Measurements from ENCODE around the gene STUM. TPM values are rescaled to one million over a fixed set of nuclear protein-coding genes. Genes with fewer than 3 reads are reported as not detected.
"Not testable (repeated sequence)": the region's sequence is repeated elsewhere in the genome, so short reads cannot be mapped to it uniquely, and the experiment has no call there.

Gene STUM
- total RNA-seq, 2 donors from 2014 or later, result not detected

DNA sequence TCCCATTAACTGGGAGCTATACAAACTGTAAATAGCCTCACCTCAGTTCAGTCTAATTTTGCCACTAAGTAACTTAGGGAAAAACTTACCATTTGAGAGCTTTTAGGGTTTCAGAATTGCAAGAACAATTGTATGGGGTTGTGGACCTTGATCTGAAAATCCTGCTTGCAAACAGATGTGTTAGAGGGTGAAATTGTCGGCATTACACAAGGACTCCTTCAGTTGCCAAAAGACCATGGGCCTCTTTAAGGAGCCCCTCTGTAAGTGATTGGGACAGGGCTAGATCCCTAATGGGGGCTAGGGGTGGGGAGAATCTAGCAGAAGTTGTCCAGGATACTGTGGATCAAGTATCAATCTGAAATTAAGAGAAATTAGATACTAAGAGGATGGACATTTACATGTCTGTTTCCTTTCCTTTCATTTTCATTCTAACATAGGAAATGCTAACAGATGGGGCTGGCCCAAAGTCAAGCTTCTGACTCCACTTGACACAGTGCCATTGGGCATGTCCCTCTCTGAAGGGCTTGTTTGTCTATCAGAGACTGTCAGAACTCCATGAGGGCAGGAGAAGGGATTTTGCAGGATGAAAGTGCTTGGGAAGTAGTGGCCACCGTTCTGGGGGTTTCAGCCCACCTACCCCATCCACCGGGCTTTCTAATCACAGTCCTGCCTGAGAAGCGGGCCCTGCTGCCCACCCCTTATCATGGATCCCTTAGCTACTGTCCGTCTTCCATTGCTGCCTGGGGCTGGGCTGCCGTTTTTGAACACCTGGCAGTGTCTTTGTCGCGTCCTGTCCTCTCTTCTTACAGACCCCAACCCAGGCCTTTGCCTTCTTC lies 54.7 kb downstream of the STUM start:
- no peaks in the 10 kb centered on the region for H3K36me3 Mint-ChIP-seq
- H3K27ac Mint-ChIP-seq, result no peak overlapping the region
- H3K9me3 Mint-ChIP-seq, result no peaks in the 10 kb centered on the region
- DNase-seq (ENCODE audit: low spot score in 2 of 2) (no peak), ATAC-seq (no peak)

DNA sequence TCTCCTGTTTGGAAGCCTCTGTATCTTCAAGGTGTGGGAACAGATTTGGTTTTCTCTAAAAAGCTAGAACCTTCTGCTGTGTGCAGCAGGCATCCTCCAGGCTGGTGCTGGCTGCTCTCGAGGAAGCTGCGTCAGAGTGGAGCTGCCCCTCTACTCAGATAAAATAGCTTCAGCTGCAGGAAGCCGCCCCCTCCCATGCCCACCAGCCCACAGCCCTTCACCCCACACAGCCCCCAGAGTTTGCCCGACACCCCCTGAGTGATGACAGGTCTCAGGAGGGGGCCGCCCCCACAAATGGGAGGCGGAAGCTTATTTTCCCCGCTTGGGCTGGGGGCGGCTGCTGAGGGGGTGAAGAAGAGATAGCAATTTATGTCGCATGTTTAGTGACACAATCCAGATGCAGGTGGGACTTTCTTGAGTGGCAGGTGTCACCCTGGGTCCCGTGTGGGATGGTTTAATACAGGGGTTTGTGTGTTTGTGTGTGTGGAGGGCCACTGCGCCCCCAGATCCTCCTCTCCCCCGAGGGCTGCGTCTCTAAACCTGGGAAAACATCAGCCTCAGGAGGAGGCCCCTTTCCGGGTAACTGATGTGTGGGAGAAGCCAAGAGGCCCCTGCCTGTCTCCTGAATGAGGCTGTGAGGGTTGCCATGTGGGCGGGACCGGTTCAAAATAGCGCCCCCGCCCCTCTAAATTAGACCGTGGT lies 55.4 kb downstream of the STUM start:
- H3K9me3 Mint-ChIP-seq, result no peaks in the 10 kb centered on the region
- ATAC-seq (no peak), DNase-seq (ENCODE audit: low spot score in 2 of 2) (no peak)
- H3K27ac Mint-ChIP-seq, result no peak overlapping the region
- H3K36me3 Mint-ChIP-seq, result no peaks in the 10 kb centered on the region

DNA sequence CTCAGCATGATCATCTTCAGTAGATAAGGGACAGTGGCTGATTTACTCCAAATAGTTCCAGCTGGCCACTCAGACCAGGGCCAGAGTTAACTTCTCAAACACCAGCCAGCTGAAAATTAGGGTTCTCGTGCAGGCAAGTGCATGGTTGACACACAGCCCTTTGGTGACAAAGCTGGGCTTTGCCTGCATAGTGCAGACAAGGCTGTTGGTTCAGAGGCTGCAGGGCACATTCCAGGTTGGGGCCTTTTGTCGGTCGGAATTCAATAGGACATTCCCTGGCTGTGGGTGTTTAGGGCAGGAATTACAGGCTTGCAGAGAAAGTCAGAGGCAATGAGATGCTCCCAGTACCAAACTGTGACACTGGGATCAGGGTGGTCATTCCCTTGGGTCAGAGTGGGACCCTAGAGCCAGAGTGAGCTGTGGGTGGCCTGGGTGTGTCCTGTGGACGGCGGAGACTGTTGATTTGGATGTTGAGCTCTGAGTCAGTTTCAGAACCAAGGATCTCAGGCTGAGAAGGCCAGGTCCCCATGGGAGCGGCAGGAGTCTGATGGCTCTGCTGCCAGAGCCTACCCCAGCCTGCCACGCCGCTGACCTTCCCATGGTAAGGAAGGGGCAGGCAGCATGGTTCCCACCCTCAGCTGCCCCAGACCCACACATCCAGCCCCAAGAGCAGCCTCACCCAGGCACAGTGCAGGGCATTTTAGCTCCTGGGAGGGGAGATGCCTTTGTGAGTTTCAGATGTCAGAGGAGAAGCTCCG lies 56.2 kb downstream of the STUM start:
- ATAC-seq (no peak), DNase-seq (ENCODE audit: low spot score in 2 of 2) (no peak)
- H3K9me3 Mint-ChIP-seq, result no peaks in the 10 kb centered on the region
- H3K27ac Mint-ChIP-seq, result no peak overlapping the region
- H3K36me3 Mint-ChIP-seq, result no peaks in the 10 kb centered on the region

GRCh38 chr1:226605318-226605950 lies 56.9 kb downstream of the STUM start:
- no peak for ATAC-seq
- Mint-ChIP-seq H3K27ac (no peak overlapping the region), H3K36me3 (no peaks in the 10 kb centered on the region), H3K9me3 (no peaks in the 10 kb centered on the region)
- DNase-seq (ENCODE audit: low spot score in 2 of 2), result no peak

DNA sequence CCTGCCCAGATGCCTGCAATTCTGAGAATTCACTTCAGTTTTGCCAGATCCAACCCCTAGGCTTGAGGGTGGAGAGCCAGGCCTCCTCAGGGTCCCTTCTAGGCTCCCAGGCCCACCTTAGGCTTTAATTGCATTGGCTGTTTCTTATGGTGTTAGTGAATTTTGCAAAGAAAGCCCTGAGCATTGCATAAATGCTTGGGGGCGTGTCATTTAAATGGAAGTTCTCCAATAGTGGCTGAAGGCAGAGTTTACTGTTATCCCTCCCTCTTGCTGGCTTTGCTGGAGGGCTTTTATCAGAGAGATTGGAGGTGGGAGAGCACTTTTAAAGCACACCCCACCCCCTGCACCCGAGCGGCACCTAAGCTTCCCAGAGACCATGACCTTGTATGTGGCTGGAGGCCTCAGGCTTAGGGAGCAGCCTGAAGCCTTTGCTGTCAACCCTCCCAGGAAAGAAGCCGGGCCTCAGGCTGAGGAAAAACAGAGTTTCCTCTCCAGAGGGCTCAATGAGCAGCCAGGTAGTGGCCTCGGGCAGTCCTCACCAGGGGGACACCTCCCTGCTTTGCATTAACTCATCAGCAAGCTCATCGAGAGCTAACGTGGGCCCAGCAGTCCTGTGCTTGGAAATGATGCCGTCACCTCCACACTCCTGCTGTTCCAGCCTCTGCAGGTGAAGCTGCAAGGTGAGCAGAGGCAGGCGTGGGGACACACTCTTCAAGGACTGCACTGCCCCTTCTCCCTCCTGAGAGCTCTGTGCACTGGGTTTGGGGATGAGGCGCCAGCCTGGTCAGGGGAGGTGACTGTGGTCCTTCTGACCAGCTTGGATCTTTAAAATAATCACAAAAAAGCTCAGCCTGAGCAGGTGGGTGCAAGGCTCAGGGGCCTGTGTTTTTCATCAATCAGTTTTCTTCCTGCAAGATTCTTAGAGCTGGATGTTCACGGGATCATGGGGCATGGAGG lies 58.0 kb downstream of the STUM start:
- Mint-ChIP-seq H3K9me3 (no peaks in the 10 kb centered on the region), H3K27ac (no peak overlapping the region), H3K36me3 (no peaks in the 10 kb centered on the region)
- DNase-seq (ENCODE audit: low spot score in 2 of 2) (no peak), ATAC-seq (no peak)

- no peak for ATAC-seq
Measured at GRCh38 chr1:226607268-226607660, 58.7 kb downstream of the STUM start.

GRCh38 chr1:226607821-226608220 lies 59.3 kb downstream of the STUM start:
- DNase-seq (ENCODE audit: low spot score in 2 of 2), result no peak
- no peaks in the 10 kb centered on the region for H3K36me3 Mint-ChIP-seq
- ATAC-seq, result no peak
- no peak overlapping the region for H3K27ac Mint-ChIP-seq
- no peaks in the 10 kb centered on the region for H3K9me3 Mint-ChIP-seq

More at GRCh38 chr1:226607268-226607660, 58.7 kb downstream of the STUM start:
- Mint-ChIP-seq H3K36me3 (no peaks in the 10 kb centered on the region), H3K9me3 (no peaks in the 10 kb centered on the region), H3K27ac (no peak overlapping the region)
- DNase-seq (ENCODE audit: low spot score in 2 of 2), result no peak

DNA sequence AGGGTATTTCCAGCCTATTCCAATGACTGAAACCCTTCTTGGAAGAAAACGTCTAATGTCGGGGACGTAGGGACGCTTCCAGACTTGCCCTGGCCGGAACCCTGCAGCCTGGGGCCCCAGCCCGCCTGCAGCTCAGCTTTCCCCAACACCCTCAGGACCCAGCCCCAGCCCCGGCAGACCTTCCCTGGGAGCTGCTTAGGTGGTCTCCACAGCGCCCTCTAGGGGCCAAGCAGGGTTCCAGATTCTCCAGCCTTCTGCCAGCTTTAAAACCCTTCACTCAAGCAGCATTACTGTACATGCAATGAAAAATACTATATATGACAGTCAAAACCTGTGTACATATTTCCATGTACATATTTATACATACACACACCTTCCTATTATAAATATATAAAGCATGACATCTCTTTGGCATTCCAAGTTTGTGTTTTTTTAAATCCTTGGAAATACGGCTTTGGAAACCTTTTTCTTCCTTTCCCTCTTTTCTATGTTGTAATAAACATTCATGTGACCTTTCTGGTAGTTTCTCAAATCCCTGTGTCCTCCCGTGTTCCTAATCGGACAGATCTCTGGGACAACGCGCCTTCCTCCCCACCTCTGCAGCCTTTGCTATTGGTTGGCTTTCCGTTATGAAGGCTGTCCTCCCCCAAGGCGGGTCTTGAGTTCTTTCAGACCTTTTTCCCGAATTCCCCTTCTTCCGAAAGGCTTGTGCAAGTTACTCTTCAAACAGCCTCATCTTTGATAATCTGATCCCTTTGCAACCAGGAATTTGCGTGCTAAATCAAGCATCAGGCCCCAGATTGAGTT lies 60.3 kb downstream of the STUM start:
- no peaks in the 10 kb centered on the region for H3K9me3 Mint-ChIP-seq
- DNase-seq (ENCODE audit: low spot score in 2 of 2), result peak in 1 of 2 donors; percentile 73
- peak; percentile 79 to 82 for ATAC-seq
- H3K27ac Mint-ChIP-seq, result no peak overlapping the region
- H3K36me3 Mint-ChIP-seq, result no peaks in the 10 kb centered on the region

DNA sequence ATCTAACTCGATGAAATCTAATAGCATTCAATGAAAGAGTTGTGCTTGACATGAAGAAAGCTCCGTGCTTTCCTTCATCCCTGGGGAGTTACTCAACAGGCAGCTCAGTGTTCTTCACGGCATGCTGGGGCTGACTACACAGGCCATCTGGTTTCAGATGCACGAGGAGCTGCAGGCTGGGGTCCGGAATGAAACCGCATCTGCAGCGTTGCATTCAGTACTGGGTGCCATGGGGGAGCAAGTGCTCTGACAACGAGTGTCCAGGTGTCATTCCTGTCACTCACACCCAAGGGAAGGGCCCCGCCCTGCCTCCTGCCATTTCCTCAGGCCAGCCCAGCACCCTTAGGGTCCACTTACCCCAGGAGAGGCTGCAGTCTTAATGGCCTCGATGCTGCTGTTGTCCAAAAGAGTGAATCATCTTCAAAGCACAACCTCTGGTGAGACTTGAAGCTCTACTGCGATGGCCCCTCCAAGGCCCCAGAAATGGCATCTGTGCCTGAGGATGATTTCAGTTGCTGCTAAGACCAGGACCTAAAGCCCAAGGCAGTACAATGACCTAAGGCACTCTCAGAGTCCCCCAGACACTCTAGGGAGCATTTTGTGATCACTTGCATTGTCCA lies 61.4 kb downstream of the STUM start:
- H3K9me3 Mint-ChIP-seq, result no peaks in the 10 kb centered on the region
- DNase-seq (ENCODE audit: low spot score in 2 of 2) (no peak), ATAC-seq (no peak)
- H3K36me3 Mint-ChIP-seq, result no peaks in the 10 kb centered on the region
- H3K27ac Mint-ChIP-seq, result no peak overlapping the region

DNA sequence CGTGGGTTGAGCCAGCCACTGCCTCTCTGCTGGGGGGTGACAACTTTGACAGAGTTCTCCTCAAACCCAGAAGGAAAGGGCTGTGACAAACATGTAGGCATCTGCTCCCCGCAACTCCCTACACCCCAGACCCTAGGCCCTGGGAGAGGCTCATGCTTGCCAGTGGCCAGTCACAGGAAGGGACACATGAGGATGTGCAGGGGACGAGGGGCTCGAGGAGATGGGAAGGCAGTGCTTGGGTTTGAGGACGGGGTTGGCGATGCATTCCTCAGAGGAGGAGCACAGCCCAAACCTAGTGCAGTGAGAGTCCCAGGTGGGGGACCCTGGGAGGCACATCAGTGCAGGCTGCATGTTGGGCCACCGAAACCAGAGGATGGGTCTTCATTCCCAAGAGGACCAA lies 62.1 kb downstream of the STUM start:
- no peak for DNase-seq (ENCODE audit: low spot score in 2 of 2)

DNA sequence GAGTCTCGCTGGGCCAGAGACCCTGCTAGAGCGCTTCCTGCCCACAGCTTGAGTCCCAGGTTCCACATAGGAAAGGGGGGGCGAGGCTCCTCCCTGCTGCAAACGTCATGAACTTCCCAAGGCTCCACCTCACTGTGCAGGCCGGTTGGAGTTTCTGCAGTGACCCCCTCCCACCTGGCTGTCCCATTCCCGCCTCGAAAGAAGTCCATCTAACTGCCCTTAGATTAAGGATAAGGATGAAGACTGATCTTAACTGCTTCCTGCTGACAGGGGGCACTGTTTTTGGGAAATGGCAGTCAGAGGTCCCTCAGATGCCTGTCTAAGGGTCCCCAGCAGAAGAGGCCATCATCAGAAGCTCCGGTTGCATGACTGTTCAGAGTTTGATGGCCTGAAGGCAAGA lies 62.7 kb downstream of the STUM start:
- Mint-ChIP-seq H3K9me3 (no peaks in the 10 kb centered on the region), H3K27ac (no peak overlapping the region), H3K36me3 (no peaks in the 10 kb centered on the region)
- no peak for ATAC-seq
- no peak for DNase-seq (ENCODE audit: low spot score in 2 of 2)

More for the DNA sequence above, 62.1 kb downstream of the STUM start:
- Mint-ChIP-seq H3K27ac (no peak overlapping the region), H3K9me3 (no peaks in the 10 kb centered on the region), H3K36me3 (no peaks in the 10 kb centered on the region)
- ATAC-seq, result no peak

- ATAC-seq, H3K9me3 Mint-ChIP-seq, H3K36me3 Mint-ChIP-seq: not testable (repeated sequence)
Measured at GRCh38 chr1:226611980-226612379, 63.4 kb downstream of the STUM start.

DNA sequence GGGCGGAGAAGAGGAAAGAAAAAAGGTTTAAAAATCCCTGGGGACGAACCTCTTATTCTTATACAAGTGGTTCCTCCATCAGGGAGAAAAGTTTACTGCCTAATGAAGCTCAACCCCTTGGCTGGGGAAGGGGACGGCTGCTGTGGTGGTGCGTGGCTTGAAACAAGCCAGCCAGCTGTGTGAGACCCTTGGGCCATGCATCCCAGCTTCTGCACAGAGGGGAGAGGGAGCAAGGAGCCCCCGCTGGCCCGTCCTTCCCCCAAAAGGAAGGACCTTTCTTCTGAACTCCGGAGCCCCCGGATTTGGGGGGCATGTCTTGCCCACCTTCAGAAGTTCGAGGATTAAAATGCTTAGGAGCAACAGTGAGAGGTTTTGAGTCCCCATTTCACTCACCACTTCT lies 67.3 kb downstream of the STUM start:
- no peak for DNase-seq (ENCODE audit: low spot score in 2 of 2)
- H3K9me3 Mint-ChIP-seq, result no peaks in the 10 kb centered on the region
- no peak overlapping the region for H3K27ac Mint-ChIP-seq
- ATAC-seq, result no peak
- H3K36me3 Mint-ChIP-seq, result no peaks in the 10 kb centered on the region

More at GRCh38 chr1:226611980-226612379, 63.4 kb downstream of the STUM start:
- not testable (repeated sequence) for DNase-seq (ENCODE audit: low spot score in 2 of 2); H3K27ac Mint-ChIP-seq

GRCh38 chr1:226616636-226617035 lies 68.1 kb downstream of the STUM start:
- H3K27ac Mint-ChIP-seq, result no peak overlapping the region
- H3K9me3 Mint-ChIP-seq, result no peaks in the 10 kb centered on the region
- H3K36me3 Mint-ChIP-seq, result no peaks in the 10 kb centered on the region
- no peak for DNase-seq (ENCODE audit: low spot score in 2 of 2)
- no peak for ATAC-seq

DNA sequence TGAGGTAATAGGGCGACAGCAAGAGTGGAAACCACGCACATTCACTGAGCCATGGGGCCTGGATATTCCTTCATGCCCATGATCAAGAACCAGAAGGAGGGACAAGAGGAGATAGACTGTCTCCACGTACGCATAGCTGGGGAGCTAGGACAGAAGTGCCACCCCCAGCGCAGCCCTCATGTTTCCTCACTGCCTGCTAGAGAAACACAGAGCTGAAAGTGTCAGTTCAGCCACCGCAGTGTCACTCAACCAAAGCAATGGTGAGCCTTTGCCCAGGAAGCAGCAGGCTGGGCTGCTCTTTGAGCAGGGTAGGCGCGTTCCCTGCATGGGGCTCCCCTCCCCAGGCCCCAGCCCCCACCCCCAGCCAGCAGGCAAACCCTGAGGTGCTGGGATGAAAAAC lies 68.5 kb downstream of the STUM start:
- H3K9me3 Mint-ChIP-seq, result no peaks in the 10 kb centered on the region
- no peaks in the 10 kb centered on the region for H3K36me3 Mint-ChIP-seq
- no peak overlapping the region for H3K27ac Mint-ChIP-seq
- DNase-seq (ENCODE audit: low spot score in 2 of 2) (no peak), ATAC-seq (no peak)
